GM19438 (cell line): ENCODE results near the gene TP53BP2.
"Not testable (repeated sequence)": the region's sequence is repeated elsewhere in the genome, so short reads cannot be mapped to it uniquely, and the experiment has no call there.

Experiments used
- ATAC-seq: cut with Tn5 transposase; IDR thresholded peaks from one replicate; pipeline ENCODE4 v1.9.1; 2021; ENCODE audit warnings: low read depth; ENCODE audit not compliant: unreplicated experiment

Gene TP53BP2

GRCh38 chr1:223750730-223751570 lies 94.8 kb downstream of the TP53BP2 start:
- ATAC-seq: no peak

GRCh38 chr1:223748773-223749733 lies 96.7 kb downstream of the TP53BP2 start:
- peak; percentile 59 for ATAC-seq

- ATAC-seq: peak; percentile 55
These were observed 97.4 kb downstream of the TP53BP2 start for GRCh38 chr1:223748405-223748772.

GRCh38 chr1:223747838-223748335 lies 97.9 kb downstream of the TP53BP2 start:
- no peak for ATAC-seq

- no peak for ATAC-seq
These were observed 100.0 kb downstream of the TP53BP2 start for GRCh38 chr1:223745731-223746130.

- ATAC-seq: no peak
These were observed 102.8 kb downstream of the TP53BP2 start for GRCh38 chr1:223742856-223743517.

GRCh38 chr1:223741861-223742260 lies 103.9 kb downstream of the TP53BP2 start:
- ATAC-seq: no peak

GRCh38 chr1:223740038-223740736 lies 105.6 kb downstream of the TP53BP2 start:
- not testable (repeated sequence) for ATAC-seq

GRCh38 chr1:223739366-223740037 lies 106.2 kb downstream of the TP53BP2 start:
- no peak for ATAC-seq

GRCh38 chr1:223738465-223739365 lies 107.0 kb downstream of the TP53BP2 start:
- no peak for ATAC-seq

- no peak for ATAC-seq
These were observed 108.4 kb downstream of the TP53BP2 start for GRCh38 chr1:223737342-223737741.

- ATAC-seq: not testable (repeated sequence)
These were observed 109.1 kb downstream of the TP53BP2 start for GRCh38 chr1:223736638-223737037.

- no peak for ATAC-seq
These were observed 111.6 kb downstream of the TP53BP2 start for GRCh38 chr1:223733898-223734852.

GRCh38 chr1:223732993-223733798 lies 112.6 kb downstream of the TP53BP2 start:
- no peak for ATAC-seq

- no peak for ATAC-seq
These were observed 114.5 kb downstream of the TP53BP2 start for GRCh38 chr1:223731133-223731770.

- no peak for ATAC-seq
These were observed 115.1 kb downstream of the TP53BP2 start for GRCh38 chr1:223730479-223731132.
